ENCODE data around the gene FOXK1. TPM values are rescaled to one million over a fixed set of nuclear protein-coding genes. Genes with fewer than 3 reads are reported as not detected.

Gene FOXK1
- total RNA-seq, 1 experiment from 2014 or later: 20.9 TPM

DNA sequence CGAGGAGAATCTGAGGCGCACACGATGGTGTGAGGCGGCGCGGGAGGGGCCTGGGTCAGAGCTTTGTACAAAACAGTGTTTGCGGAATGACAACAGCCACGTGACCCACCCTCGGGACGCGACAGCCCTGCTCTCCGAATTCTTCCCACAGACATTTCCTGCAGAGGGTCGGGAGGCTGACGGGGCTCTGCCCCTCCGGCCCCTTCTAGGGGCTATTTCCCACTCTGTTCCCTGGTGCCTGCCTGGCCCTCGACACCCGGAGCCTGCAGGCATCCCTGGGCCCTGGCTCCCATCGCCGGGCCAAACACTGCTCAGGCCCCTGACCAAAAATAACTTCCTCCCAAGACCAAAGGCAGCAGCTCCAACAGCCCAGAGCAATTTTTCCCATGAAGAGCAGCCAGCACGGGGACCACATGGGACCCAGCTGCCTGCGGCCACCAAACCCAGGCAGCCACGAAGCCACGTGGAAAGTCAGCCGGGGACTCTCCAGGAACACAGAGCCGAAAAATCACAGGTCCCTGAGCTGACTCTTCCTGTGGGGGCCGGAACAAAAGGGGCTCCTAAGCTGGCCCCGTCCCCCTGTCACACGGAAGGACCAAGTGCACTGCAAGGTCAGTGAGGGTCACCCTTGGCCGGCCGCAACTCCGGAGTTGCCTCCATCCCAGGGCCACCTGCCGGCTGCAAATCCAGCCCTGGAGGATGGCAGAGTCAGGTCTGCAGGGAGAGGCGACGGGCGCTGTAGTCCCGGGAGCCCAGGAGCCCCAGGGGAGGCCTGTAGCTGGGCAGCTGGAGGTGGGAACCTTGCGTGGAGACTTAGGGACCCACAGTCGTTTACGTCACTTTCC is 137.7 kb downstream of the FOXK1 start:
- DNase-seq (ENCODE audit: low read depth): peak; percentile 2

DNA sequence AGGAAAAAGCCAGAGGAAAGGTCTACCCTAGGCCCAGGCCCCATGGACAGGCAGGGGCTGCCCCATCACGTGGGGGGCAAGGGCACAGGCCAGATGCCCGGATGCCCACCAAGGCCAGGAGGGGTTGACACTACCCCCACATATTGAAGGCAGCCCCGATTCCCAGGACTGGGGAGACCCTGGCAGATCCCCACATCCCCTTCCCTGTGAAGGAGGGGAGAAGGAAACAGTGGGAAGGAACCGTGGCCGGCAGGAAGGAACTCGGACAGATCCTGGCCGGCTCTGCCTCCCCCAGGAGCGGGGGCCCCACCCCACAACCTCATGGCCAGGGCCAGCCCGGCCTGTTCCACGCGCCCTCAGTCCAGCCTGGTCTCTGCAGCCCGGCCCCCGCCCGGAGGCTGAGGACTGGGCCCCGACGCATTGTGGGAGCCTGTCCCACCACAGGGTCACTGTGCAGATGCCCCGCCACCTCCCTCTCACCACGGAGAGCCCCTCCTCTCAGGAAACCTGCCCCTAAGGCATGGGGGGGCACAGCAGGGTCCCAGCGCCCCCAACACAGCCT is 138.4 kb downstream of the FOXK1 start:
- DNase-seq (ENCODE audit: low read depth): no peak

Other genes starting within 250 kb of the FOXK1 start
- gene AP5Z1, start 93.3 kb downstream of the FOXK1 start, total RNA-seq (2014; rRNA removed; shearing (Covaris generic)): 37.2 and 40.0 TPM in 2 replicates
- not detected in 2 replicates for gene PAPOLB, start 179.7 kb downstream of the FOXK1 start, total RNA-seq (2014; rRNA removed; shearing (Covaris generic))
- gene RADIL, start 201.4 kb downstream of the FOXK1 start, total RNA-seq (2014; rRNA removed; shearing (Covaris generic)): 0.40 and 3.4 TPM in 2 replicates